DMS 273 treated with DMSO at 0.1 percent for 48 hours (cell line): Measurements from ENCODE around the gene IRF4.

ENCODE experiments used
- DNase-seq: peaks from one replicate; lab custom pipeline; 2025; lab: John Stamatoyannopoulos, UW

Gene IRF4

DNA sequence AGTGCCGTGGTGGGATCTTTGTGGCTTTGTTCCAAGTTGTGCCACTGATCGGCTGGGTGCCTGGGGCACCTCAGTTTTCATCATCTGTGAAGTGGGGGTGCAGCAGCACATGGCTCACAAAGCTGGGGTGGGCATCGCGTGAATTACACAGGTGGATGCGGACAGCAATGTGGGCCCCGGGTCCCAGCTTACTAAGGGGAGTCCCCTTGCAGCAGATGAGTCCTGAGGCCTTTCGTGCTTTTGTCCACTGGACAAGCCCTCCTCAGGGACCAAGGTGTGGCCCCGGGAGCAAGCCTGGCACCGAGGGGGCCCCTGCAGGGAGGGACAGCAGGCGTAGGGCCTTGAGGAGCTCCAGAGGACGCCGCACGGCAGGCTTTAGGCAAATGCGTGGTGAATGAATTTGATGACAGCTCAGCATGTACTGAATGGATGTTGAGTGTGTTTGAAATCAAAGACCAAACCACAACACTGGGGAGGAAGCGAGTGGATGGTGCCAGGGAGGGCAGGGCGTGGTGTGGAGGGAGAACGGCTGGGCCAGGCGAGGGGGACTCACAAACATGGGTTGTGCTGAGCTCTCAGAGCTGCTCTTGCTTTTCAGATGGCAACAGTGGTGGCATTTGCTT, 53.2 kb downstream of the IRF4 start:
- DNase-seq, result no peak

DNA sequence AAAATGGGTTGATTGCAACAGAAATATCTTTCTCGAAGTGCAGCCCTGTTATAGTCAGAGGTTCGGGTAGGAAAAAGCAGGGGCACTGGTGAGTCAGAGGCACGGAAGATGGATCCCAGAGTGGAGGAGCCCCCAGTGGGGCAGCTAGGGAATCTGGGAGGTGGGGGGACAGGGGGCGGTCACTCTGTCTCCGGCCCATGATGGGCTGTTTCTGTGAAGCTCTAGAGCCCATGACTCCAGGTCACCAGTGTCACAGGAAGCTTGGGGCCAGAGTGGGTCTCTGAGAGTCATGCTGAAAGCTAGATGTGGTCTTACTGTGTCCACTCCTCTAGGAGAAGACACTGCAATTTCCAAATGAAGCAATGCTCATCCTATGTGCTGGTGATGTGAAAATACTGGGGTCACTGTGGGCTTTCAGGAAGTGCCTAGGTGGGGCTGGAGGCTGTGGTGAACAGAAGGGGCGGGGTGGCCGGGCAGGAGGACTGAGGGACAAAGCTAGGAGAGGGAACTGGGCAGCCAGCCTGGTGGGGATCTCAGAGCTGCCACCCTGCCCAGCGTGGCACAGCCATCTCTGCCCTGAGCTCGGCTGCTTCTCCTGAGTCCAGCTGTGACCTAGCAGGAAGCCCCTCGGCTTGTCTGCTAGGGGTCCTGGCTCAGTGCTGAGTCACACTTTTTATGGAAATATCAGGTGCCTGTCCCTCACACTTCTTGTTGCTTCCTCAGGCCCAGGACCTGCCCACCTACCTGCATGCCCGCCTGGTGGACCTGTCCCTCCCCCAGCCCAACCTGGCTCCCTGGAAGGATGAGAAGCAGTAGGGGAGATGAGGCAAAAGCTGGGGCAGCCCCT, 54.2 kb downstream of the IRF4 start:
- no peak for DNase-seq

DNA sequence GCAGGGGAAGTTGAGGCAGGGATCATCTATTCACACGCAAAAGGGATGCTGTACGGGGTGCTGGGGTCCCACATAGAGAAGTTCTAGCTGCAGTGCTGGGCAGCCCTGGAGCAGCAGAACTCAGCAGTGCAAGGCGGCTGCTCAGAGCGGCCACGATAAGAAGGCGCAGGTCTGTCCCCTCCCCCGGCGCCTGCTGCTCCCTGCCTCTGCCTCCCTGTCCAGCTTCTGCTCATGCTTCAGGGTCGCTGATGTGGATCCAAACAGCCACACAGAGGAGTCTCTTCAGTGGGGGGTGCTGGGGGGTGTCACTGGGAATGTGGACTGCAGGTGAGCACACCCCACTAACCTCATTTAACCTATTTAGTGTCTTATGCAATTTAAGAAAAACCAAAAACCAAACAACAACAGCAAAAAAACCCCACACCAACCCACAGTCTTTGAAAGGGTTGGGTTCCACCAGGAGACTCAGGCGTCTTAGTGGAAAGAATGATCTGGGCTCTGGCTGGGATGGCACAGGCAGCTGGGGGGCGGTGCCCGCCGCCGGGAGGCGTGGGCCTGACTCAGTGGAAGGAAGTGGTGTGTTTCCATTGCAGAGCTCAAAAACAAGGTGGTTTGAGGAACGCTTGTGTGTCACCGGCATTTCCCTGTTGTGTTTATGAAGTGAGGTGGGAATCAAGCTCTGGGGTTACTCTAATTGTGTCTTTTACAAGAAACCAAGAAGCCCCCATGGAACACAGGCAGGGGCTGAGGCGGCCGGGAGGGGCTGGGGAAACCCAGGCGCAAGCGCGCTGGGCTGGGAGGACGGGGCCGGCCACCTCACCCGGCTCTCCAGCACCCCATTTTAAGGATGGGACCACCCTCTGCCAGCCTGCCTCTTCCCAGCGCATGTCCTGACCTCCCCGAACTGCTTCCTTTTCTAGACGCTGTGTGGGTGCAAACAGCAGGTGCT, 55.1 kb downstream of the IRF4 start:
- no peak for DNase-seq

DNA sequence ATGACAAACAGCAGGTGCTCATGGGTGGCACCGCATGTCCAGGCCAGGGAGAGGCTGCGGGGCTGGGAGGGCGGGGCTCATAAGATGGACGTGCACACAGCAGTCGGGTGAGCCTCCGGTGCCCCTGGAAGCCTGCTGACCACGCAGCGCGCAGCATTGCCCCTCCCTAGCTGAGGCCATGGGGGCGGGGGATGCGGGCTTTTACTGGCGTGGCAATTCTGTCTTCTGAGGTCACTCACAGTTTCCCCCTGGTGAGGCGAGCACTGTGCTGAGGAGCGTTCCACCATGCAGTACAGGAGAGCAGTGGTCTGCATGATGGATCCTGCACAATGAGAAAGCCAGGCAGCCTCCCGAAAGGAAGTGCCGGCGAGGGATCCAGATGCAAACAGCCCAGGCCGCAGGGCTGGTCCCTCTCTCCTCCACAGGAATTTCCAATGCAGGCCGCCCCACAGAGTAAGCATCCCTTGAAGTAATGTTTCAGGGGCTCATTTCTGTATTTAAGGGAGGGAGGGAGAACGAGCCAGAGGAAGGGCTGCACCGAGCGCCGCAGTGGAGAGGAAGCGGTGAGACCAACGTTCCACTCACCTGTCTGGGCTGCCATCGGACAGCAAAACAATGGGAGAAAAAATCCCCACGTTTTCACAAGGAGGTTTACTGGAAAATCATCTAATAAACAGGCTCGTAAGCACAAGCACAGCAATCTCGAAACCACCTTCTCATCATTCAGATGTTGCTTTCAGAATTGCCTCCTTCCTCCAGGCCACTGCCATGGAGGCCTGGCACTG, 56.0 kb downstream of the IRF4 start:
- DNase-seq, result no peak

GRCh38 chr6:448296-449056, 56.9 kb downstream of the IRF4 start:
- no peak for DNase-seq

DNA sequence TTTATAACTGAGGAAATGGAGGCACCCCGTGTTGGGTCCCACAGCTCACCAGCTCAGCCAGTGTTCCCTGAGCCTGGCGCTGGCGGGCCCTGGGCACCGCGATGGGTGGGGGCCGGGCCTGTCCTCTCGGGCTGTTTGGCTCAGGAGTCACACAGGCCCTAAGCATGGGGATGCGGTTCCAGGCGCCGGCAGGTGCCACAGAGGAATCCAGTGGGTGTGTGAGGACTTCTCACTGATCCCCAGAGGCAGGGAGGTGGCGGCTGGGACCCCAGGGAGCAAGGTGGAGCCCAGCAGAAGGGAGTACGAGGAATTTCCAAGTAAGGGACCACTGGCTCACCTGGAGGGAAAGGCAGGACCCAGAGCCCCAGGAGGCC, 57.5 kb downstream of the IRF4 start:
- no peak for DNase-seq

- no peak for DNase-seq
Observed at GRCh38 chr6:449486-450419, 58.2 kb downstream of the IRF4 start.

GRCh38 chr6:451336-451735, 59.8 kb downstream of the IRF4 start:
- DNase-seq, result no peak

DNA sequence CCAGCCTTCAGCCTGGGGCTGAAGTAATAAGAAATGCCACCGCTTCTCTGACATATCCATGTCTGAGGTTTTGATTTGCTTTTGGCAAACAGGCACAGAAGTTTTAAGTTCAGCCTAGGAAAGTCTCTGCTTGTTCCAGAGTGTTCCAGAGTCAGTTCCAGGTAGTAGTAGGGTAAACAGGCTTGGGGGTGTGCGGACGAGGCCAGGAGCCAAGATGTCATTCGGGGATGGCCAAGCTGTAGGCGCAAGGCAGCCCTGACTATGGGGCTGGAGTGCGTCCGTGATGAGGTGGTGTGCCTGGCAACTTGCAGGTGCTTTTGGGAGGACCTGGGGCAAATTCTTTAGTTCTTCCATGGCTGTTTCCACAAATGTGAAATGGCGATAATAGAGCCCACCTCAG, 60.3 kb downstream of the IRF4 start:
- no peak for DNase-seq

DNA sequence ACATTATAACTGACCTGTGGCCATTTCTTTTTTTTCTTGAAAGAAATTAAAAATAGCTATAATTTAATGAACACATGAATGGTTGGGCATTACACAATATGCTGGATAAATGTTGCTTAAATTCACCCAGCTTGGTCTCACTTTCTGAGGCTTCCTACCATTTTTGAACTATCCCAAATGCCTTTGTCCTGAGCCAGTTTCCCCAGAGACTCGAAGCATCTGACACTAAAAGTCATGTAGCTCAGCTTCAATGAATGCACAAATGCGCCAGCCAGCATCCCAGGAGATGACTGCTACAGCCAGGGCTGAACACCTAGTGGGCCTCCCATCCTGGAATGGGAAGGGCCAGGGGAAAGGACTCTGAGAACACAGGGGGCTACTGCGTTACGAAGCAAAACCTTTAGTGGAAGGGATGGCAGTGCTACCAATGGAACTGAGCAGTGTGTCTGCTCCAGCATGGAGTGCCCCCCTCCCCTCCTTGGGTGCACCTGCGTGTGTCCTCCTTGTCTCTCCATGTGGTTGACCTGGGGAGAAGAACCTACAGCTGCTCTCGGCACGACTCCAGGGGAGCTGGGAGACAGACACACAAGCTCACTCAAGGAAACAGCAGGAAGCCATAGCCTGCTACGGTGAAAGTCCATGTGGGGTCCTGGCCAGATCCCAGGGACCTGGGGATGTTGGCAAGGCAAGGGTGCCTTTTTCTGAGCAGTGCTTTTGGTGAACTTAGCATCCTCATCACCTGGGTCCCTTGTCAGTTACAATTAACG, 60.9 kb downstream of the IRF4 start:
- no peak for DNase-seq

- no peak for DNase-seq
Observed at GRCh38 chr6:453152-453551, 61.6 kb downstream of the IRF4 start.

GRCh38 chr6:454148-454991, 62.8 kb downstream of the IRF4 start:
- no peak for DNase-seq

DNA sequence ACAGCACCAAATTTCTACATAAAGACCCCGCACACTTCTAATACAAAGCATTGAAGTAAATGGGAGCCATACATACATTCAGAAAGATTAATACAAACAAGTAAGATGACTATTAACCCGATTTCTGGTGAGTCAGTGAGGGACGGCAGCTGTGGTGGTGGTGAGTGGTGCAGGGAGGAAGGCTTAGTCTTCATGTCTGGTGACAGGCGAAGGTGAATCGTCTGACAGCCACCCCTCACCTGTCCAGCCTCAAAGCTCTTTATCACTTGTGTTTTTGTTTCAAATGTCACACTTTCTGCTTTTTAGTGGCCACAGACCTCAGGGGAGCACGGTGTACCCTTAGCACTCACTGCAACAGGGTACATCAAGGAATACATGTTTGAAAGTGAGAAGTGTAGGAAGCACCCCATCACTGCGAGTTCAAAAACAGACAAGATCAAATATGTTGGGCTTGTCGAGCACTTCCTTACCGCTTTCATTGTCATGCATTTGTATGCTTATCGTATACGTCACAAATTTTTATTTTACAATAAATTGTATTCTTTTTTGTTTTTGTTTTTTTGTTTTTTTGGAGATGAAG, 63.5 kb downstream of the IRF4 start:
- DNase-seq, result no peak

DNA sequence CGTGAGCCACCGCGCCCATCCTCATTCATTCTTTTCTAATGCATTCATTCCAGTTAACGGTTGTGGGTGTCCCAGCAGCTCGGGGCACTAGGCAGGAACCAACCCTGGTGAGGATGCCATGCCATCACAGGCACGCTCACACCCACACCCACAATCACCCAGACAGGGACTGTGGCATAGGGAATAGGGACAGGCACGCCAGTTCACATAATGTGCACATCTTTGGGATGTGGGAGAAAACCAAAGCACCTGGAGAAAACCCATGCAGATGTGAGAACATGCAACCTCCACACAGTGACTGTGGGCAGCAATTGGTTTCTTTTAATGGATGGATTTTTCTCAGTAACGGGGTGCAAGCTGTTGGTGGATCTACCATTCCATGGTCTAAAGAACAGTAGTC, 64.3 kb downstream of the IRF4 start:
- DNase-seq, result no peak

- no peak for DNase-seq
Observed at GRCh38 chr6:456358-456867, 64.9 kb downstream of the IRF4 start.

DNA sequence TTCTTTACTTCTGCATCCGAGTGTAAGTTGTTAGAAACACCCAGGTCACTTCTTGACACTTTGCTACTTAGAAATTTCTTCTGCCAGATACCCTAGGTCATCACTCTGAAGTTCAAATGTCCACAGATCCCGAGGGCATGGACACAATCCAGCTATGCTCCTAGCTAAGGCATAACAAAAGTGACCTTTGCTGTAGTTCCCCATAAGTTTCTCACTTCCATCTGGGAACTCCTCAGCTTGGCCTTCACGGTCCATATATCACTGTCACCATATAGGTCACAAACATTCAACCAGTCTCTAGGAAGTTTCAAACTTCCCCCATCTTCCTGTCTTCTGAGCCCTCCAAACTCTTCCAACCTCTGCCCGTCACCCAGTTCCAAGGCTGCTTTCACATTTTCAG, 65.3 kb downstream of the IRF4 start:
- no peak for DNase-seq
